Transverse colon (tissue), 4 donors: ENCODE data around the gene SULF2.

Source experiments
- EP300 ChIP-seq: sonication (generic); formaldehyde crosslinking; IDR thresholded peaks from one replicate; pipeline ENCODE4 v1.6.1; 2017; ENCODE audit warnings: antibody characterized with exemption, low read depth
- POLR2A ChIP-seq: fragments of 450-650 bp; IDR thresholded peaks from one replicate; pipeline ENCODE4 v1.6.1; 2016; ENCODE audit warnings: antibody characterized with exemption, mild to moderate bottlenecking, moderate library complexity
- POLR2AphosphoS5 ChIP-seq, 3 donors: sonication (generic); formaldehyde crosslinking; IDR thresholded peaks; one replicate each; pipeline ENCODE4 v1.6.1; 2016; ENCODE audit warnings: antibody characterized with exemption in 3 of 3
- TF ChIP-seq, protein P1 (sequence below), 5 experiments: fragments of 200-600 bp in 3 of 5; fragments of 450-650 bp in 2 of 5; sonication (generic) in 3 of 5; IDR thresholded peaks; 1 replicate in 2 of 5; 2 replicates in 3 of 5; pipeline ENCODE4 v1.5.1; 2016 to 2017; ENCODE audit warnings: antibody characterized with exemption in 5 of 5, inconsistent platforms in 3 of 5, mild to moderate bottlenecking in 2 of 5, moderate library complexity in 1 of 5

DNA sequence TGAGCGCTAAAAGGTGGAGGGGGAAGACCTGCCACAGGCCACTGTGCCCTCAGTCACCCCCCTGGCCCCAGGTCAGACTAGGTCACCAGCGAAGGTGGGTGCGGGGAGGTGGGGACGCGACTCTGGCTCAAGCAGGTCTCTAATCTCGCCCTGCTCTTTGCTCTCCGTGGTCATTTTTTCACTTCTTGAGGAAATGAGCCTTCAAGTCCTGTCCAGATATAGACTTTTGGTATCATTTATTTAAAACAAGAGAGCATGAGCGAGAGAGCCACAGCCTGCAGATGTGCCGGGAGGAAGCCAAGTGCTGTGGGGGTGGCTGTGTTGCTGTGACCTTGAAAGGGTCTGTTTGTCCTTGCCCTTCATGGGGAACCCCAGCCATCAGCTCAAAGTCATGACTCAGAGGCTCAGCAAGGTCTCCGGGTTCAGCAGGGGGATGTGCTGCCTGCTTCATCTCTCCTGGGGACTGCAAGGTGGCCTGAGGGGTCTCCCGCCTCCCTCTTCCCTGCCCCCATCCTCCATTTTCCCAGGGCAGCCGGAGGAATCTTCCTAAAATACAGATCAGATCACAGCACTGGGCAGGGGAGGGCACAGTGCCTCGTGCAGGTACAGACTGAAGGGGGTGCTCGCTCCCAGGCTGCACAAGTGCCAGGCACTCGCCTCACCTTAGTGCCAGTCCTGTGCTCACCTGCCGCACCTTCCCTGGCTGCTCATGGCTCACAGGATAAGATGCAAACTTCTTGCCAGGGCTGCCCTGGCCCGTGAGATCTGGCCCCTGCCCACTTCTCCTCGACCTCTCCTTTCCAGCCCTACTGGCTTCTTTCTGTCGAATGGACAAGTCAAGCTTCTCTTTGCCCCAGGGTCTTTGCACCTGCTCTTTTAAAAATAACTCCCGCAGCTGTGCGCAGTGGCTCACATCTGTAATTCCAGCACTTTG is 26.5 kb downstream of the SULF2 start:
- TF ChIP-seq, protein P1, sequence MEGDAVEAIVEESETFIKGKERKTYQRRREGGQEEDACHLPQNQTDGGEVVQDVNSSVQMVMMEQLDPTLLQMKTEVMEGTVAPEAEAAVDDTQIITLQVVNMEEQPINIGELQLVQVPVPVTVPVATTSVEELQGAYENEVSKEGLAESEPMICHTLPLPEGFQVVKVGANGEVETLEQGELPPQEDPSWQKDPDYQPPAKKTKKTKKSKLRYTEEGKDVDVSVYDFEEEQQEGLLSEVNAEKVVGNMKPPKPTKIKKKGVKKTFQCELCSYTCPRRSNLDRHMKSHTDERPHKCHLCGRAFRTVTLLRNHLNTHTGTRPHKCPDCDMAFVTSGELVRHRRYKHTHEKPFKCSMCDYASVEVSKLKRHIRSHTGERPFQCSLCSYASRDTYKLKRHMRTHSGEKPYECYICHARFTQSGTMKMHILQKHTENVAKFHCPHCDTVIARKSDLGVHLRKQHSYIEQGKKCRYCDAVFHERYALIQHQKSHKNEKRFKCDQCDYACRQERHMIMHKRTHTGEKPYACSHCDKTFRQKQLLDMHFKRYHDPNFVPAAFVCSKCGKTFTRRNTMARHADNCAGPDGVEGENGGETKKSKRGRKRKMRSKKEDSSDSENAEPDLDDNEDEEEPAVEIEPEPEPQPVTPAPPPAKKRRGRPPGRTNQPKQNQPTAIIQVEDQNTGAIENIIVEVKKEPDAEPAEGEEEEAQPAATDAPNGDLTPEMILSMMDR (IDR thresholded peaks at IDR 0.05) = no peak
- TF ChIP-seq EP300 (no peak), POLR2AphosphoS5 (IDR thresholded peaks at IDR 0.05) (no peak), POLR2A (no peak)
